ENCODE results near the gene EPO.

- no peak for TF ChIP-seq ZFX (IDR thresholded peaks at IDR 0.05; ENCODE audit: borderline replicate concordance)
- no peak for TF ChIP-seq CTCF (IDR thresholded peaks at IDR 0.05)
Observed at GRCh38 chr7:100679129-100679926, 40.9 kb upstream of the EPO start.
